GM18526 (cell line): ENCODE data around the gene RNU6-8.

Source experiments
- POLR2A ChIP-seq: IDR thresholded peaks from 3 replicates; pipeline ENCODE4 v1.6.1; 2011; ENCODE audit not compliant: insufficient read length; ENCODE audit errors: extremely low read depth

RNU6-8 gene

GRCh38 chr14:32211068-32211404, 8.0 kb upstream of the RNU6-8 start:
- no peak for TF ChIP-seq POLR2A

- TF ChIP-seq POLR2A, result no peak
Observed at GRCh38 chr14:32209471-32209870, 6.4 kb upstream of the RNU6-8 start.

GRCh38 chr14:32208490-32208889, 5.4 kb upstream of the RNU6-8 start:
- TF ChIP-seq POLR2A, result no peak

- no peak for TF ChIP-seq POLR2A
Observed at GRCh38 chr14:32206552-32206951, 3.5 kb upstream of the RNU6-8 start.

- TF ChIP-seq POLR2A, result no peak
Observed at GRCh38 chr14:32205984-32206383, 2.9 kb upstream of the RNU6-8 start.

- no peak for TF ChIP-seq POLR2A
Observed at GRCh38 chr14:32205554-32205953, 2.5 kb upstream of the RNU6-8 start.

GRCh38 chr14:32203928-32204357, 874 bp upstream of the RNU6-8 start:
- no peak for TF ChIP-seq POLR2A

GRCh38 chr14:32202491-32202997, 525 bp downstream of the RNU6-8 start:
- no peak for TF ChIP-seq POLR2A

GRCh38 chr14:32201816-32202490, 1.1 kb downstream of the RNU6-8 start, which contains the start of gene RNU6-7:
RNU6-7 (plus strand) TSS chr14:32202045.
- TF ChIP-seq POLR2A, result no peak

- no peak for TF ChIP-seq POLR2A
Observed at GRCh38 chr14:32201193-32201815, 1.8 kb downstream of the RNU6-8 start.

- TF ChIP-seq POLR2A, result no peak
Observed at GRCh38 chr14:32200368-32201192, 2.5 kb downstream of the RNU6-8 start.

- TF ChIP-seq POLR2A, result no peak
Observed at GRCh38 chr14:32197919-32198318, 5.2 kb downstream of the RNU6-8 start.

GRCh38 chr14:32195636-32196035, 7.4 kb downstream of the RNU6-8 start:
- no peak for TF ChIP-seq POLR2A

GRCh38 chr14:32193532-32193931, 9.5 kb downstream of the RNU6-8 start:
- TF ChIP-seq POLR2A, result no peak

- TF ChIP-seq POLR2A, result no peak
Observed at GRCh38 chr14:32192712-32193373, 10.2 kb downstream of the RNU6-8 start.

- TF ChIP-seq POLR2A, result no peak
Observed at GRCh38 chr14:32190673-32191072, 12.4 kb downstream of the RNU6-8 start.

- TF ChIP-seq POLR2A, result no peak
Observed at GRCh38 chr14:32189811-32190210, 13.3 kb downstream of the RNU6-8 start.
